IPS-NIHi7 (cell line): ENCODE data around the gene CLNS1A.
"Not testable (repeated sequence)": the region's sequence is repeated elsewhere in the genome, so short reads cannot be mapped to it uniquely, and the experiment has no call there.

Source experiments
- DNase-seq: peaks from one replicate; pipeline ENCODE4 v3.0.0; 2012; ENCODE audit warnings: mixed read lengths; ENCODE audit errors: extremely low spot score

Gene CLNS1A

DNA sequence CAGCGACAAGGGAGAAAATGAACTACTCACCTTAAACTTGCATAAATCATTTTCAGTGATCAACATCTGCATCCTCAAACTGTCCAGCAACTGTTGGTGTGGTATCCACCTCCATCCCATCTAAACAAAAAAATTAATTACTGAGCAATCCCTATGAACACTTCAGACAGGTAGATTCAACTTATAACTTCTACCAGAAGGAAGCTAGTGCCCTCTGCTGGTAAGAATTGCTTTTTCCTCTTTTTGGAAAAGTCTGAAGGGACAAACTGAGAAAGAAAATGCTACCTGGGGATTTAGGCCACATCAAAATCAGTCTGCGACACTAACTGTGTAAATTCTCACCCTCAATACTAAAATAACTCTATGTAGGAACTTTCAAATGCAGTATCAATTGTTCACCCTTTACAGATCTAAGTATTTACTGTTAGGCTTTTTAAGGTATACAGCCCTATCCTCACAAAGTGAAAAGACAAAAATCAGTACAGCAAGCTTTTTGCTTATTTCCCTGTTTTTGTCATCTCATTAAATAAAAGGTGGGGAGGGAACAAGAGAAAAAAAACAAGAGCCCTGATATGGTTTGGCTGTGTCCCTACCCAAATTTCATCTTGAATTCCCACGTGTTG, 17.9 kb downstream of the CLNS1A start:
- peak; percentile 27 for DNase-seq

DNA sequence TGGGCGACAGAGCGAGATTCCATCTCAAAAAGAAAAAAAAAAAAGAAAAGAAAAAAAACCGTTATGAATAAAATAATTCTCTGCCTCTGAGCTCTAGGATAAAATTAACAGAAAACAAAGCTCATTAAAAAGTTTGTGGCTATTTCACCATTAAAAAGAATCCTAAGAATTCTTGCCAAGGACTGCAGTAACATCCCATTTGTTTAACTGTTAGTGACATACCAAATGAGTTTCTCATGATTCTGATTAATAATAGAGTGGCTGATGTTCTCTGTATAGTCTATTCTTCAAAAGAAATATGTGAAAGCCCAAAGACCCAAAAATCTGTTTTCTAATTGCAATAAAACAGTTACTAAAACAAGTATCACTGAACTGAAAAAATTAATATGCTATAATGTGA, 19.7 kb downstream of the CLNS1A start:
- DNase-seq: no peak

DNA sequence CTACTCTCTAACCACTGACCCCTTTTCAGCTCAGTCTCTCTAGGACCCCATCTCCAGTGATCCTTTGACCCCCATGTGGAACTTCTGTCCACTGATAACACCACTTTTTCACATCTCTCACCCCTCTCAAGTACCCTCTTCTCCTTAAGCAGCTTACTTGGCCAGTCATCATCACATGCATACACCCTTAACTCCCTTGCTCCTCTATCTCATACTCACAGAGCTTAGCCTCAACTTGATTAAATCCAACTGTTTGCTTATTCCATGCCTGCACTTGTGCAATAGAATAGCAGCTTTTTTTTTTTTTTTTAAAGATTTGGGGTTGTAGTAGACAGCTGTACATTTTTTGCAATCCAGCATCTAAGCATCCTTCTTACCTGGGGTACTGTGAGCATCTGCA, 25.7 kb downstream of the CLNS1A start:
- DNase-seq: no peak

DNA sequence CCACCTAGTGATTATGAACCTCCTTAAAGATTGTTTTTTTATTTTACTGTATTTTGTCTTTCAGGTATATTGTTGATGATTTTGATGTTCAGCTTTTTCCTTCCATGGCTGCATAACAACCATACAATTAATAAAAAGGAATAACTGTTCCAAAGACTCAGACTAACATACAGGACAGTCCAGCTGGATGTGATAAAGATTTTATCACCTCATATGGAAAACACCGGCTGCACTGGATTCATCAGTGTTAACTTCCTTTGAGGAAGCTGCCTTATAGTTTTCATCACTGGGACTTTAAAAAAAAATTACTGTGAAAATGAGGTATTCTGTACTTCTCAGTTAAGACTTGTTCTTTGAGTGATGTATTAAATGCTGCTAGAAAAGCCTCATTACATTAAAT, 28.4 kb downstream of the CLNS1A start:
- no peak for DNase-seq

DNA sequence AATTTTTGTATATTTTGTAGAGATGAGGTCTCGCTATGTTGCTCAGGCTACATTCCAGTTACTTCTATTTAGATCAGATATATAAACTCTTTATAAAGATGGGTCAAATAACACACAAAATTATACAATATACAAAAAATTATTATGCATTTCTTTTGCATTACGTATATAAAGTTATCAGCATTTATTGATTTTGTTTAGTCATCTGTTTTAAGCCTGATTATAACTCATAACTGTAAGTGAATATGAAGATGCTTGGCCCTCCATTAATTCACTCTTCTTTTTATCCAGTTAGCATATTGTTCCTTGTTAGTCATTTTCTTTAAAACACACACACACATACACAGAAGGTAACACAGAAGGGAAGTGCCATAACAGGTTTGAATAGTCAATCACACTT, 33.3 kb downstream of the CLNS1A start:
- DNase-seq: no peak

DNA sequence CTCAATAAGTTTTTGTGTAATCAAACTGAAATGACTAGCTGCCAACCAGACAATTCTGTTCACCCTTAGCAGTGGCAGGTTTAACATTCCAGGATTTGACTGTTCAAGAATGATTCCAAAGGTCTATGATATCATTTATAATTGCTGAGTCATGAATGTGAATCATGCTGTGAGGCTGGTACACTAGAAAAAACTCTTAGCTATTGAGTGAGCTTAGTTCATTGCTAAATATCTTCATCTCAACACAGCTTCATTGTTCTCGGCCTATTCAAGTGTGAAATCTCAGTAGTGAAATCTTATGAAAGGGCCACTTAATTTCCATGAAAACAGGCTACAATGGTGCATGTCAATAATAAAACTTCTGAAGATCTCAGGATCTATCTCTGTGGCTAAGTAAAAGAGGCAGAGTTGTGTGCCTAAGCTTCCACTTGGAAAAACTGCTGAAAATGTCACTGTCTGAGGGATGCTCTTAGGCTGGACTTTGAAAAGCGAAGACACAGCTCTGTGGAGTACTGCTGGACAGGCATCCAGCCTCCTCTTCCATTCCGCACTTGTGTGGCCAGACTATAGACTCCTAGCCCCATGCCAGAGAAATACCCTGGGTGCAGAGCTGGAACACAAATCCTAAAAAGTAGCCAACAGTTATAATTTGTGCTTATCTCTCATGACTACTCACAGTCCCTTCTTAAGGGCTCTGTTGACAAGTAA, 35.1 kb downstream of the CLNS1A start:
- no peak for DNase-seq

DNA sequence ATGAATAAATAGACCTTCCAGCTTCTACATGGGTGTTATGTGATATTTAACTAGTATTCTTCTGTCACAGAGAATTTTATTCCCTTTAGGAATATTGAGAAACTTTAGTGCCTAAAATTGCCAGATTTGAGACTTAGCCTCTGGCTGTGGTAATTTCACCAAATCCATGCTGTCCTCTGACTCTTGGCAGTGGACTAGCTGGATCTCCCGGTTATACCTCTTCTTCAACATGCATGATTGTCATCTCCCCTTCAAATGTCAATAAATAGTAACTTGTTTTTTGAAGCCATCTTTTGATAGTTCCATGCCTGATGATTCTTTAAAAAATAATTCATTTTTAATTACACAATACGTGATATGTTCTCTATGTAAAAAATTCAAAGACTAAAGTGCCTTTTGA, 39.4 kb downstream of the CLNS1A start:
- no peak for DNase-seq

DNA sequence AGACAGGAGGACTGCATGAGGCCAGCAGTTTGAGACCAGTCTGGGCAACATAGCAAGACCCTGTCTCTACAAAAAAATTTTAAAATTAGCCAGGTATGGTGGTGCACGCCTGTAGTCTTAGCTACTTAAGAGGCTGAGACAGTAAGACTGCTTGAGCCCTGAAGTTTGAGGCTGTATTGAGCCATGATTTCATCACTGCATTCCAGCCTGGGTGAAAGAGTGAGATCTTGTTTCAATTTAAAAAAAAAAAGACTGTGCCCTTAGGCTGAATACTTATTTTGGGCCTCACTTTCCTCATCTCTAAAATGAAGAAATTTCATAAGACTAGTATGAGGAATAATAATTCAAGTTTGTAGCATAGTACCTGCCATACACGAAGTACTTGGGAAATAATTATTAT, 41.0 kb downstream of the CLNS1A start:
- no peak for DNase-seq

DNA sequence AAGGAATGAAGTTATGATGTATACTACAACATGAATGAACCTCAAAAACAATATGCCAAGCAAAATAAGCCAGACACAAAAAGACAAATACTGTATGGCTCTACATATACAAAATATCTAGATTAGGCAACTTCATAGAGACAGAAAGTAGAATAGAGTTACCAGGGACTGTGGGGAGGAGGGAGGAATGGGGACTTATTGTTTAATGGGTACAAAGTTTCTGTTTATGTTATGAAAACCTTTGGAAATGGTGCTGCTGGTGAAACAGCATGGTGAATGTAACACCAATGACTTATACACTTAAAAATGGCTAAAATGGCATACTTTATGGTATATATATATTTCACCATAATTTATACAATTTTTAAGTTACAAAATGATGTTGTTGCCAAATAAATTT, 43.7 kb downstream of the CLNS1A start:
- no peak for DNase-seq

DNA sequence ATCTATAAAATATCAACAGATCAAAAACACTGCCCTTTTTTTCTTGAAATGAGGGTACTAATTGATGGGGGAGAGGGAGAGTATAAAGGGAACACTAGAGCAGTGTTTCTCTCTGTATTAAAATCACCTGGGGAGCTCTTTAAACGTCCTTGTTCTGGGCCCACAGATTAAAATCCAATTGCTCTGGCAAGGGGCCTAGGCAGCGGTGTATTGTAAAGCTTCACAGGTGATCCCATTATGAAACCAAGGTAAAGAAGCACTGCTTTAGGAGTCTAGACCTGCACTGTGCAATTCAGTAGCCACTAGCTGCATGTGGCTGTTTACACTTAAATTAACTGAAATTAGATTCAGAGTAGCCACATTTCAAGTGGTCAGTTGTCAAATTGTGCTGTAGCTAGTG, 44.9 kb downstream of the CLNS1A start:
- no peak for DNase-seq

DNA sequence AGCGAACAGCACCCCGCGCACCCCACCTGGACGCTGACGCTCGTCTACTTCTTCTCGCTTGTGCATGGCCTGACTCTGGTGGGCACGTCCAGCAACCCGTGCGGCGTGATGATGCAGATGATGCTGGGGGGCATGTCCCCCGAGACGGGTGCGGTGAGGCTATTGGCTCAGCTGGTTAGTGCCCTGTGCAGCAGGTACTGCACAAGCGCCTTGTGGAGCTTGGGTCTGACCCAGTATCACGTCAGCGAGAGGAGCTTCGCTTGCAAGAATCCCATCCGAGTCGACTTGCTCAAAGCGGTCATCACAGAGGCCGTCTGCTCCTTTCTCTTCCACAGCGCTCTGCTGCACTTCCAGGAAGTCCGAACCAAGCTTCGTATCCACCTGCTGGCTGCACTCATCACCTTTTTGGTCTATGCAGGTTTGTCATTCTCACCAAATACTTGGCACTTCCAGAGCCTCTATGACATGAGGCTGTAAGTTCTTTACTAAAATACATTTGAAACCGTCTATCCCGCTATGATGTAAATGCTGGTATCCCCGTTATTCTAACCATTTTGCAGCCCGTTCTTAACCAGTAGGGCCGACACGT, 47.3 kb downstream of the CLNS1A start:
- DNase-seq: peak; percentile 62

DNA sequence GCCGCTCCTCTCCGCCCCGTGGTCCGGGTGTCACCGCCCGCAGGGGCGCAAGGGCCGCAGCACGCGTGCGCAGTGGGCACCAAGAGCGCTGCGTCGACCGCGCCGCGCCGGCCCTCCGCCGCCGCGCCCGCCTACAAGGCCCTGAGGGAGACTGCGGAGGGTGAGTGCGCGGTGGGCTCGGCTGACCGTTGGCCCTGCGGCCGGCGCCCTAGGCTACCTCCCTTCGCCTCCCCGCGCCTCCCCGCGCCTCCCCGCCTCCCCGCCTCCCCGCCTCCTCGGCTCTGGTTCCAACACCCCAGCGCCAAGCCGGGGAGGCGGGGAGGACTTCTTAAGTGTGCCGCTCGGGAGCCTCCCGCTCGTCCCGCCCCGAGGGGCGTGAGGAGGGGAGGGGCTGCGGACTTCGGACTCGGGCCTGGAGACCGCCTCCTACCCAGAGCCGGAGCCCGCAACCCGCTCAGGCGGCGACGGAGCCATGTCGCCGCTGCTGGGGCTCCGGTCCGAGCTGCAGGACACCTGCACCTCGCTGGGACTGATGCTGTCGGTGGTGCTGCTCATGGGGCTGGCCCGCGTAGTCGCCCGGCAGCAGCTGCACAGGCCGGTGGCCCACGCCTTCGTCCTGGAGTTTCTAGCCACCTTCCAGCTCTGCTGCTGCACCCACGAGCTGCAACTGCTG, 47.9 kb downstream of the CLNS1A start, which contains the start of gene AQP11:
TSS of gene AQP11 (plus strand) at position 433 of the 673 bp plus-strand sequence. CDS start at position 473, 40 bp downstream.
- peak; percentile 94 for DNase-seq

DNA sequence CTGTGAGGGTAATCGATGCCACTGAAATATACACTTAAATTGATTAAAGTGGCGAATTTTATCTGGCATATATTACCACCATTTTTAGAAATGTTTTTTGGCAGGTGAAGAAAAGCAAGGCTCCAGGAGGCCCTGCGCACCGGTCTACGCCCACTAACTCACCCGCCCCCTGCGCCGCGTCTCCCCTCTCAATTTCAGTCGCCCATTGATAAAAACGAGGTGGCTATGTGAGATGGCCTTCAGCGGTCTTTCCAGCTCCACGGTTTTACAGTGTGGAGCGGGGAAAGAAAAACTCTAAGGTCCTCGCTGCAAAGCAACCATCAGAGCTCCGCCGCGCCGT, 48.4 kb downstream of the CLNS1A start:
- no peak for DNase-seq

DNA sequence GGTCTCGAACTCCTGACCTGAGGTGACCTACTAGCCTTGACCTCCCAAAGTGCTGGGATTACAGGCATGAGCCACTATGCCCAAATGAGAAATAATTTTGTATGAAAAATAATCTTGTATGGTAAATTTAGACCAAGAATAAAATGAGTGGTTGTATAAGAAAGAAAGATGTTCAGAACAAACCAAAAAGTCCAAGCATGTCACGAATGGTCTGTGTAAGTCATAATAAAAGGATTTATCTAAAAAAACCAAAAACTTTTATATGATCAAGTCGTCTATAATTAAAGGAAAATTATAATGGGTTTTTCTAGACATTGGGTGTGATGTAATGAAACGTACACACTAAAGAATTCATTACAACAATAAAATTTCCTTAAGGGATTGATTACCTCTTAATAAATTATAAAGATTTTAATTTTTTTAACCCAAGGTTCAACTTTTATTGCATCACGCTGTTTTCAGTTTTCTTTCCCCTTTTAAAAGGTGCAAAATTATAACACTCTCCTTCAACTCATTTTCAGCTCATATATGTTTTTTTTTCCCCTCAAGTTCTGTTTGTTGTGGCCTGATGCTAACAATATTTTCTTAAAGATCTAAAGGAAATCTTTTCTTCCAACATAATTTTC, 56.8 kb downstream of the CLNS1A start:
- DNase-seq: no peak

DNA sequence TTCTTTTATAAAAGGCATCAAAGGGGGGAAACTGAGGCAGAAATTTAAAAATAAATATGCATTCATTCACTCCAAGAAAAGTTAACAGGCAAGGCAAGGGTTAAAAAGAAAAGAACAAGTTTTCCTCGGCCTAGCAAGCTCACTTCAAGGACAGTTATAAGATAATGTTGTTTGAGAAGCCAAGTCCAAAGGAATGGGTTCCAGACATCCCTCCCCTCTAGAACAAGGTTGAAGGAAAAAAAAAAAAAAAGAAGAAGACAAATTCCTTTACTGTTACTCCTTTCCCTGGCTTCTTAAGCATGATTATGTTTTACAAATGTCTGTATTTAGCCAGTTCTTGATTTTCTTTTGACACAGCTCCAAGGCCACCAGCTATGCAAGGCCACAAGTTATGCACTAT, 62.2 kb downstream of the CLNS1A start:
- DNase-seq: not testable (repeated sequence)

DNA sequence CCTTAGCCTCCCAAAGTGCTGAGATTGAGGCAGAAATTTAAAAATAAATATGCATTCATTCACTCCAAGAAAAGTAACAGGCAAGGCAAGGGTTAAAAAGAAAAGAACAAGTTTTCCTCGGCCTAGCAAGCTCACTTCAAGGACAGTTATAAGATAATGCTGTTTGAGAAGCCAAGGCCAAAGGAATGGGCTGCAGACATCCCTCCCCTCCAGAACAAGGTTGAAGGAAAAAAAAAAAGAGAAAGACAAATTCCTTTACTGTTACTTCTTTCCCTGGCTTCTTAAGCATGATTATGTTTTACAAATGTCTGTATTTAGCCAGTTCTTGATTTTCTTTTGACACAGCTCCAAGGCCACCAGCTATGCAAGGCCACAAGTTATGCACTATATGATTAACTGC, 66.7 kb downstream of the CLNS1A start:
- DNase-seq: not testable (repeated sequence)

DNA sequence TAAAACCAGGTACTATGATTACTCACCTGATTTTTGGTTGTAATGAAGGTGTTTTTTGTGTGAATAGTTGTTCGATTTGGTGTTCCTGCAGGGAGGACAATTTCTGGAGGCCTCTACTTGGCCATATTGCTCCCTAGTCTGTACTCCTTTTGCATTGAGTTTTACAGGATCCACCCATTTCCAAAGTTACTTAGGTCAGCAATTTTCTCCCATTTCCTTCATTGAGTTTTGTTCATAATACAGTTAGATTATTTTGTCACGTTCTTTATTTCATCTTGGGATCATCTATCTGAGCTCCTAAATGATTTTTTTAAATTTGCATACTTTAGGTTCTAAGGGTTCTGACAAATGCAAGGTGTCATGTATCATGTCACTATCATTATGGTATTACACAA, 67.9 kb downstream of the CLNS1A start:
- no peak for DNase-seq

DNA sequence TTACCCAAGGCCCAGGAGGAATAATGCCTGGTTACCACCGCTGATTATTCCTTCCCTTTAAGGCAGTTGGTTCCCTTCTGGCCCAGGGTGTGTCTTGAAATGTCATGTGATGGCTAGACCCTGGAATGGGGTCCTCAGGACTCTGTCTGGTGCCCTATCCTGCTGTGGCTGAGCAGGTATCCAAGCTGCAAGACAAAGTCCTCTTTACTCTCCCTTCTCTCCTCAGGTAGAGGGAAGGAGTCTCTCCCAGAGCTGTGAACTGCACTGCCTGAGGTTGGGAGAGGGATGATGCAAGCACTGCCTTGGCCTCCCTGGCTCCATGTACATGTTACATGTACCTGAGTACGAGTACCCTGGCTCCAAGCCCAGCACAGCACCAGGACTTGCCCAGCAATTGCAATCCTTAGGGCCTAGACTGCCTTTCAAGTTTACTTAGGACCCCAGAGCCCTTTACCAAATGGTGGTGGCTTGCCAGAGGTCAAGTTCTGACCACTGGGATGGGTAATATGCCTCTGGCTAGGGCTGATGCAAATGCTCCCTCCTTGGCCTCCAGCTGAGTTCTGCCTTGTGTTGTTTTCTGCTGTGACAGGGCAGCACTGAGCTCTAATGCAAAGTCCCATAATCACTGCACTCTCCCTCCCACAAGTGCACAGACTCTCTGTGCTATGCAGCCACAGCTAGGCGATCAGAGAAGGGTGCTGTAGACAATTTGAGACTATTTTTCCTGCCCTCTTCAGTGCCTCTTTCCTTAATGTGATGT, 68.5 kb downstream of the CLNS1A start:
- DNase-seq: no peak

DNA sequence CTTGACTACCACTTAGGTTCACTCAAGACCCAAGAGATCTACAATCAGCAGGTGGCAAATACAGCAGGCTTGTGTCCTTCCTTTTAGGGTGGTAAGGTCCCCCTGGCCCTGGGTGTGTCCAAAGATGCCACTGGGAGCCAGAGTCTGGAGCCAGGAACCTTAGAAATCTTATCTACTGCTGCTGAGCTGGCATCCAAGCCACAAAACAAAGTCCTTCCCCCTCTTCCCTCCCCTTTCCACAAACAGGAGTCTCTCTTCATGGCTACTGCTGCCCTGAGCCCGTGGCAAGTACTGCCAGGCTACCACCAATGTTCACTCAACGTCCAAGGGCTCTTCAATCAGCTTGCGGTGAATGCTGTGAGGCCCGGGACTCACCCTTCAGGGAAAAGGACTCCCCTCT, 69.3 kb downstream of the CLNS1A start:
- no peak for DNase-seq
